ENCODE data around the gene MCTP1.
"Not testable (repeated sequence)": the region's sequence is repeated elsewhere in the genome, so short reads cannot be mapped to it uniquely, and the experiment has no call there.

MCTP1 gene

GRCh38 chr5:94857111-94857510 is 427.8 kb downstream of the MCTP1 start:
- Mint-ChIP-seq H3K27me3 (peaks cover 7% of the 10 kb centered on the region), H3K27ac (no peak overlapping the region), H3K4me3 (no peak overlapping the region), H3K4me1 (no peaks in the 10 kb centered on the region), H3K9me3 (no peaks in the 10 kb centered on the region)
- no peak for ATAC-seq
- DNase-seq, result no peak

DNA sequence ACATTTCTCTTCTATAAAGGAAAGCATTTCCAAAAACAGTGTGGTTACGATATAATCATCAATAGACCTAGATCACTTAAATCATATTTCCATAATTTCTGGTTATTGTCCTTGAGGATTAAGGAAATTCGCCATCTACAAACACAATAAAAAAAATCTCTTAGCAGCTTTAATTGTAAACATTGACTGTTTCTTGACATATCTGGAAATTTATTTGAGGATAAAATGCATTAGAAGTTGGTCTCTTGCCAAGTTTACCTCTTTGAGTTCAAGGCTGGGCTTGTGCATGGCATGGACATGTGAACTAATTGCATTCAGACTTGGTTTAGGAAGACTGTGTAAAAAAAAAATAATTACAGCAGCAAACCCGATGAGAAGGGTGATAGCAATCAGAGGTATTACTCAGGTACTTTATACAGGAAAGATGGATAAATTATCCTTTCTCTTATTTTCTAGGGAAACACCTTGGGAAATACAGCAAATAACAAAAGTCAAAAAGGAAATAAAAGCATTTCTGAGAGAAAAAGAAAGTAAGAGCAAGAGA is 428.6 kb downstream of the MCTP1 start:
- Mint-ChIP-seq H3K27ac (no peak overlapping the region), H3K4me3 (no peak overlapping the region), H3K4me1 (no peaks in the 10 kb centered on the region), H3K9me3 (no peaks in the 10 kb centered on the region), H3K27me3 (peaks cover 7% of the 10 kb centered on the region)
- ATAC-seq (no peak), DNase-seq (no peak)

DNA sequence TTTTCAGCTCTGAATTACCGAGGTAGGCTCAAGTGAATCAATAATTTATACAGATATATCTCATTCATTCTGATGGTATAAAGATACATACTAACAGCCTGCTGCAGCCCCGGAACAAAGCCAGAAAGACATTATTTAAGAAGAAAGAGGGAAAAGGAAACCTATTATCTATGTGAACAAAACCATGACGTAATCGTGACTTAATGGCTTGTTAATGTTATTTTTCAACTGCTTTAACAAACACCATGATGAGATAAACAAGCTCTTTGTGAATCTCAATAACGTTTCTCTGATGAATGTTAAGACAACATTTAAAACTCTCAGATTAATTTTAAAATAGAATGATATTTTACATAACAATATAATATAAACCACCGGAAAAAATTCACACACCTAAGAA is 429.4 kb downstream of the MCTP1 start:
- Mint-ChIP-seq H3K4me3 (no peak overlapping the region), H3K4me1 (no peaks in the 10 kb centered on the region)

GRCh38 chr5:94853120-94853519 is 431.8 kb downstream of the MCTP1 start:
- DNase-seq (no peak), ATAC-seq (no peak)
- H3K27ac Mint-ChIP-seq, result no peak overlapping the region
- no peaks in the 10 kb centered on the region for H3K27me3 Mint-ChIP-seq
- H3K4me1 Mint-ChIP-seq, result no peaks in the 10 kb centered on the region
- H3K4me3 Mint-ChIP-seq, result no peak overlapping the region
- no peaks in the 10 kb centered on the region for H3K9me3 Mint-ChIP-seq

More for the DNA sequence above, 429.4 kb downstream of the MCTP1 start:
- Mint-ChIP-seq H3K27me3 (no peaks in the 10 kb centered on the region), H3K9me3 (no peaks in the 10 kb centered on the region), H3K27ac (no peak overlapping the region)
- no peak for DNase-seq
- no peak for ATAC-seq

- no peaks in the 10 kb centered on the region for H3K27me3 Mint-ChIP-seq
- H3K4me3 Mint-ChIP-seq, result no peak overlapping the region
- no peaks in the 10 kb centered on the region for H3K9me3 Mint-ChIP-seq
- peaks cover 10% of the 10 kb centered on the region for H3K4me1 Mint-ChIP-seq
- H3K27ac Mint-ChIP-seq, result no peak overlapping the region
- DNase-seq (no peak), ATAC-seq (no peak)
Observed at GRCh38 chr5:94850960-94851359, 433.9 kb downstream of the MCTP1 start.

- ATAC-seq (peak; percentile 90), DNase-seq (peak; percentile 15 to 29)
- Mint-ChIP-seq H3K9me3 (no peaks in the 10 kb centered on the region), H3K27me3 (no peaks in the 10 kb centered on the region), H3K27ac (peak overlapping the region in 1 of 2 donors; percentile 73), H3K4me3 (no peak overlapping the region), H3K4me1 (peaks cover 10% of the 10 kb centered on the region)
Observed at GRCh38 chr5:94849821-94850736, 434.8 kb downstream of the MCTP1 start.

DNA sequence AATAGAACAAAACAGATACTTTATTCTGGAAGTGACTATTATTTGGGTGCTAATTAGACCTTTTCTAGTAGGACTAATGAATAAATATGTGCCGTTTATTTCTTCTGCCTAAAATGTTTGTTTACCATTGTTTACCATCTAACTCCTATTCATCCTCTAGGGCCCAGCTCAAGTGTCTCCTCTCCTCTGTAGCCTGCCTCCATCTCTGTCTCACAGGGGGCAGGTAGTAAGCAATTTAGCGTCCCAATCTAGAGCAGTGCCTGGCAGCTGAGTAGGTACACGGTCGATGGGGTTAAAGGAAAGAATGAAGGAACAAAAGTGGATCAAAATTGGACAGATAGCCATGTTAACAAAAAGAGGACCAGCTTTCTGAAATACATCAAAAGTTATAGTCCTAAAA is 435.6 kb downstream of the MCTP1 start:
- no peaks in the 10 kb centered on the region for H3K27me3 Mint-ChIP-seq
- DNase-seq, result no peak
- peaks cover 10% of the 10 kb centered on the region for H3K4me1 Mint-ChIP-seq
- H3K9me3 Mint-ChIP-seq, result no peaks in the 10 kb centered on the region
- no peak for ATAC-seq
- H3K27ac Mint-ChIP-seq, result no peak overlapping the region
- H3K4me3 Mint-ChIP-seq, result no peak overlapping the region

- H3K4me3 Mint-ChIP-seq, result no peak overlapping the region
Observed at GRCh38 chr5:94847726-94848125, 437.2 kb downstream of the MCTP1 start.

DNA sequence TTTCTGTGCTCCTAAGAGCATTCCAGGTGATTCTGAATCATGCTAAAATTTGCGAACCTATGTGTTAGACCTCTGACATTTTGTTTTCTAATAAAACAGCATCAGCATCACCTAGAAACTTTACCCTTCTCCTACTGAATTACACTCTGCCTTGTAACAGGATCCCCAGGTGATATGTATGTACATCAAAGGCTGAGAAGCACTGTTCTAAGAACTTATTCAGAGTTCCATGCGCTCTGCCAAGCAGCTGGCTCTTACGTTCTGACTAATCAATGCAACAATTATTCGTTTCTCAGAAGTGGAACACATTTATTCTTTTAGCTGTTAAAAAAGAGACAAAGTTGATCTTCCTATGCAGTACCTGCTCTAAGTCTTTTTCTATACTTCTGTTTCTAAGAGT is 437.9 kb downstream of the MCTP1 start:
- H3K4me3 Mint-ChIP-seq, result no peak overlapping the region
- H3K4me1 Mint-ChIP-seq, result peaks cover 10% of the 10 kb centered on the region
- H3K27me3 Mint-ChIP-seq, result no peaks in the 10 kb centered on the region
- peak; percentile 31 for ATAC-seq
- H3K9me3 Mint-ChIP-seq, result no peaks in the 10 kb centered on the region
- H3K27ac Mint-ChIP-seq, result no peak overlapping the region
- no peak for DNase-seq

More at GRCh38 chr5:94847726-94848125, 437.2 kb downstream of the MCTP1 start:
- ATAC-seq (no peak), DNase-seq (no peak)
- Mint-ChIP-seq H3K9me3 (no peaks in the 10 kb centered on the region), H3K27me3 (no peaks in the 10 kb centered on the region), H3K27ac (no peak overlapping the region), H3K4me1 (peaks cover 10% of the 10 kb centered on the region)

DNA sequence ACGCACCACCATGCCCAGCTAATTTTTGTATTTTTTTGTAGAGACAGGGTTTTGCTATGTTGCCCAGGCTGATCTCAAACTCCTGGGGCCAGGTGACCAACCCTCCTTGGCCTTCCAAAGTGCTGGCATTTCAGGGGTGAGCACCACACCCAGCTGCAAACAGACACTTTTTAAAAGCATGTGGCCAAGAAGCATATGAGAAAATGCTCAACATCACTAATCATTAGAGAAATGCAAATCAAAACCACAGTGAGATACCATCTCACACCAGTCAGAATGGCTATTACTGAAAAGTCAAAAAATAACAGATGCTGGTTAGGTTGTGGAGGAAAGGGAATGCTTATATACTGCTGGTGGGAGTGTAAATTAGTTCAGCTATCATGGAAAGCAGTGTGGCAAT is 439.2 kb downstream of the MCTP1 start:
- H3K27ac Mint-ChIP-seq, DNase-seq, ATAC-seq, H3K27me3 Mint-ChIP-seq, H3K4me1 Mint-ChIP-seq, H3K9me3 Mint-ChIP-seq, H3K4me3 Mint-ChIP-seq: not testable (repeated sequence)

GRCh38 chr5:94841598-94842322 is 443.1 kb downstream of the MCTP1 start:
- peaks cover 6% of the 10 kb centered on the region for H3K4me1 Mint-ChIP-seq
- H3K27ac Mint-ChIP-seq, result no peak overlapping the region
- ATAC-seq, result no peak
- H3K27me3 Mint-ChIP-seq, result peaks cover 10% of the 10 kb centered on the region
- no peak overlapping the region for H3K4me3 Mint-ChIP-seq
- no peak for DNase-seq
- no peaks in the 10 kb centered on the region for H3K9me3 Mint-ChIP-seq

DNA sequence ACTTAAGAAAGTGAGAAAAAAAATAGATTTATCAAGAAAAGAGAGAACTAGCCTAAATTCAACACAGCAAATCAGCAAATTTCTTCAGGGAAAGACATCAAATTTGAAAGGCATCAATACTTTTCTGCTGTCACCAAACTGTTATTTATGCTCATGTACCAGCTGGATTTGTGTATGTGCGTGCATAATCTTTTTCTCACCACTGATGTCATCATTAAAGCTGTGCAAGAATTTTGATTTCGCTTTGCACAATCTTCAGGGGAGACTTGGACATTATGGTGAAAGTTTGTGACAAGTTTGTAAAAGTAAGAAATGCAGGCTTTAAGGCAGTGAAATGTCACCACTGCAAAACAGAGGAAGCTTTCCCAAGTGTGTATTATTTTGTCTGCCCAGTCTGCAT is 451.0 kb downstream of the MCTP1 start:
- H3K27ac Mint-ChIP-seq, result no peak overlapping the region
- H3K27me3 Mint-ChIP-seq, result no peaks in the 10 kb centered on the region
- no peak for DNase-seq
- no peaks in the 10 kb centered on the region for H3K9me3 Mint-ChIP-seq
- ATAC-seq, result no peak
- peaks cover 9% of the 10 kb centered on the region for H3K4me1 Mint-ChIP-seq
- H3K4me3 Mint-ChIP-seq, result no peak overlapping the region

DNA sequence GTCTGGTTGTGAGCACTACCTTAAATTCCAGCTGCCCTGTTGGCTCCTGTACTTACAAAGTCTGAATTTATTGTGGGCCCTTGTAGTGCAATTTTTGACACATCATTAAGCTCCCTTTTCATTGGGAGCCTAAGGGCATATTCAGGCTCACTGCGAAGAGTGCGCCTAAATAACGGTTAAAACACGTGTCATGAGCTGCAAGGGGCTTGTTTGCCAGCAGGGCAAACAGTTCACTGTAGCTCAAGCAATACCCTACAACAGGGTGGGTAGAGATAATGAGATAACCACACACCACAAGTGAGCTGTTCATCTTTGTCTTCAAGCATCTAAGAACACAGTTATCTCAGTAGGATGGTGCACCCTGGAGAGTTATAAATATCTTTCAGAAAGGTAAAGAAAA is 452.2 kb downstream of the MCTP1 start:
- ATAC-seq (peak; percentile 55), DNase-seq (no peak)
- H3K27ac Mint-ChIP-seq, result no peak overlapping the region
- H3K4me1 Mint-ChIP-seq, result peaks cover 9% of the 10 kb centered on the region
- H3K27me3 Mint-ChIP-seq, result peaks cover 7% of the 10 kb centered on the region
- no peak overlapping the region for H3K4me3 Mint-ChIP-seq
- H3K9me3 Mint-ChIP-seq, result no peaks in the 10 kb centered on the region

- no peak for DNase-seq
- H3K4me3 Mint-ChIP-seq, result no peak overlapping the region
- no peak overlapping the region for H3K27ac Mint-ChIP-seq
- H3K9me3 Mint-ChIP-seq, result no peaks in the 10 kb centered on the region
- no peaks in the 10 kb centered on the region for H3K4me1 Mint-ChIP-seq
- ATAC-seq, result no peak
- peaks cover 12% of the 10 kb centered on the region for H3K27me3 Mint-ChIP-seq
Observed at GRCh38 chr5:94830520-94830919, 454.4 kb downstream of the MCTP1 start.

DNA sequence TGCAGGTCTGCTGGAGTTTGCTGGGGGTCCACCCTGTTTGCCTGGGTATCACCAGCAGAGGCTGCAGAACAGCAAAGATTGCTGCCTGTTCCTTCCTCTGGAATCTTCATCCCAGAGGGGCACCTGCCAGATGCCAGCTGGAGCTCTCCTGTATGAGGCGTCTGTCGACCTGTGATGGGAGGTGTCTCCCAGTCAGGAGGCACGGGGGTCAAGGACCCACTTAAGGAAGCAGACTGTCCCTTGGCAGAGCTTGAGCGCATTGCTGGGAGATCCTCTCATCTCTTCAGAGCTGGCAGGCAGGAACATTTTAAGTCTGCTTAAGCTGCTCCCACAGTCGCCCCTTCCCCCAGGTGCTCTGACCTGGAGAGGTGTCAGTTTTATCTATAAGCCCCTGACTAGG is 456.7 kb downstream of the MCTP1 start:
- H3K9me3 Mint-ChIP-seq, DNase-seq, ATAC-seq, H3K27ac Mint-ChIP-seq, H3K4me3 Mint-ChIP-seq, H3K4me1 Mint-ChIP-seq: not testable (repeated sequence)
- H3K27me3 Mint-ChIP-seq, result peaks cover 22% of the 10 kb centered on the region

- Mint-ChIP-seq H3K4me3 (no peak overlapping the region), H3K27me3 (peaks cover 10% of the 10 kb centered on the region), H3K9me3 (no peaks in the 10 kb centered on the region), H3K27ac (no peak overlapping the region), H3K4me1 (no peaks in the 10 kb centered on the region)
- DNase-seq (no peak), ATAC-seq (no peak)
Observed at GRCh38 chr5:94820488-94820887, 464.4 kb downstream of the MCTP1 start.

All from stimulated activated naive CD8-positive, alpha-beta T cell treated with anti-CD3 and anti-CD28 coated beads, Interleukin-15, amount 100 ng/mL, for 72 hours (primary cell).